Posterior vena cava (tissue), 2 donors: ENCODE measurements around the gene SZRD1. TPM values are rescaled to one million over a fixed set of nuclear protein-coding genes. Genes with fewer than 3 reads are reported as not detected.
"Not testable (repeated sequence)": the region's sequence is repeated elsewhere in the genome, so short reads cannot be mapped to it uniquely, and the experiment has no call there.

Source experiments
- DNase-seq: peaks from one replicate; pipeline ENCODE4 v3.0.0-alpha.2; 2020; ENCODE audit warnings: low spot score
- intact Hi-C, 2 donors: fragments of 100-400 bp; cut with DNase I; formaldehyde crosslinking; loops; one replicate each; pipeline versions ENCODE4 v1.14.1 to v1.14.2; 2022 to 2023
- total RNA-seq, 2 donors: library from RNA; stranded (reverse); fragmentation: NEBNext Ultra II Directional; extraction: Animal tissue kit (Norgen Biotek cat#: 25700); gene quantifications; one replicate each; pipeline ENCODE4 v1.2.1, GENCODE V29; 2021
- donor health status: DM: yes; HTN: yes; CAD: no.
- donor health status: DM: yes; HTN: yes; CAD: no.

The SZRD1 gene
- total RNA-seq, 2 donors from 2014 or later, result 115 to 167 TPM

DNA sequence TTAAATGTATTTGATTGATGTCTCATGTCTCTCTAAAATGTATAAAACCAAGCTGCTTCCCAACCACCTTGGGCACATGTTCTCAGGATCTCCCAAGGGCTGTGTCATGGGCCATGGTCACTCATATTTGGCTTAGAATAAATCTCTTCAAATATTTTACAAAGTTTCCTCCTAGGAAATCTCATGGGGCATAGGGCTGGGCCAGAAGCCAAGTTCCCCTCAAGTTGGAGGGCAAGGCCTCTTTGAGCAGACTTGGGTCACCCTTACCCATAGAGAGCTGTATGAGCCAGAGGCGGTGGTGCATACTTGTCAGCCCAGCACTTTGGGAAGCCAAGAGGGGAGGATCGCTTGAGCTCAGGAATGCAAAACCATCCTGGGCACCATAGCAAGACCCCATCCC lies 12.4 kb upstream of the SZRD1 start:
- intact Hi-C loops, result loop anchor here (10.0 kb wide), 2 partner anchors 110 to 150 kb away; no protein-coding TSS in a partner anchor
- DNase-seq, result no peak

- intact Hi-C loops, result loop anchor here (10.0 kb wide), 2 partner anchors 112 to 152 kb away; no protein-coding TSS in a partner anchor
- no peak for DNase-seq
Observed at GRCh38 chr1:16356867-16357266, 10.2 kb upstream of the SZRD1 start.

DNA sequence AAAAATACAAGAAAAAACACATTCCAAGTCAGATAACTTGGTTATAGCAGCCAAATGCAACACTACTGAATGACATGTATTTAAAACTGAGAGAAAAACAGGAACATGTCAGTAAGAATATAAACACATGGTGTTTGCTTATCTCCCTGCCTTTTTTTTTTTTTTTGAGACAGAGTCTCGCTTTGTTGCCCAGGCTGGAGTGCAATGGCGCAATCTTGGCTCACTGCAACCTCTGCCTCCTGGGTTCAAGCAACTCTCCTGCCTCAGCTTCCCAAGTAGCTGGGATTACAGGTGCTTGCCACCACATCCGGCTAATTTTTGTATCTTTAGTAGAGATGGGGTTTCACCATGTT lies 1.9 kb upstream of the SZRD1 start:
- intact Hi-C loops, result loop anchor here in 1 of 2 donors (10.0 kb wide), 1 partner anchor 290 kb away; the partner anchor contains the start of gene FAM131C

DNA sequence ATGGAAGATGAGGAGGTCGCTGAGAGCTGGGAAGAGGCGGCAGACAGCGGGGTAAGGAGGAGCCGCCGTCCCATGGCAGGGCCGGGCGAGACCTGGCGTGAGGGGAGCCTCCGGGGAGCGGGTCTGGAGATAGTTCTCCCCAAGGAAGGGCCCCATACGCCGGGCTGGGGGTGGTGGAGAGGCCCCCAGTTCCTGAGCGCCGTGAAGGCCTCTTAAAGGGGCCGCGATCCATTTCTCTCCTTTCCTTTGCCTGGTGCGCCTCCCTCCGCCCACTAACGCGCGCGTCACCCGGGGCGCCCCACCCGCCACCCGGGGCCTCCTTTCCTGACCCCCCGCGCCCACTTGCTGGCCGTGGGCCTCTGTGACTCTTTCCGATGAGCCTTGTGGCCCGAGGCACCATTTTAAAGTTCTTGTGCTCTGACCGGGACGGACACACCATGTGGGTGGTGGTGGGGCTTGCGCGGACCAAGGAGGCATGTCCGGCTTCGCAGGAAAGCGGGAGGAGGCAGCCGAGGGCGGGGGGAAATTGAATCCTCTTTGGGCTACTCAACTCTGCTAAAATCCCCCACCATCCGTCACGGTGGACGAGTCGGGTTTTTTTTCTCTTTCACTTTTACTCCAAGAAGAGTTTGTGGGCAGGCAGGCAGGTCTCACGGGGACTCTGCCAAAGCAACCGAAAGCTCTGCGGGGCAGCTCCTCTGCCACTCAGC lies 371 bp downstream of the SZRD1 start:
- DNase-seq, result peak; percentile 96
- intact Hi-C loops, result loop anchor here in 1 of 2 donors (10.0 kb wide), 1 partner anchor 293 kb away; the partner anchor contains the start of gene FAM131C

More for the DNA sequence above, 1.9 kb upstream of the SZRD1 start:
- not testable (repeated sequence) for DNase-seq

GRCh38 chr1:16367968-16368890 lies 1.2 kb downstream of the SZRD1 start:
- intact Hi-C loops, result loop anchor here in 1 of 2 donors (10.0 kb wide), 1 partner anchor 293 kb away; the partner anchor contains the start of gene FAM131C
- no peak for DNase-seq

- intact Hi-C loops, result loop anchor here in 1 of 2 donors (10.0 kb wide), 1 partner anchor 295 kb away; the partner anchor contains the start of gene FAM131C
- DNase-seq, result no peak
Observed at GRCh38 chr1:16369821-16370220, 2.8 kb downstream of the SZRD1 start.

- intact Hi-C loops, result loop anchor here in 1 of 2 donors (2.0 kb wide), 1 partner anchor 59 kb away; no protein-coding TSS in a partner anchor
- no peak for DNase-seq
Observed at GRCh38 chr1:16371725-16372124, 4.7 kb downstream of the SZRD1 start.

DNA sequence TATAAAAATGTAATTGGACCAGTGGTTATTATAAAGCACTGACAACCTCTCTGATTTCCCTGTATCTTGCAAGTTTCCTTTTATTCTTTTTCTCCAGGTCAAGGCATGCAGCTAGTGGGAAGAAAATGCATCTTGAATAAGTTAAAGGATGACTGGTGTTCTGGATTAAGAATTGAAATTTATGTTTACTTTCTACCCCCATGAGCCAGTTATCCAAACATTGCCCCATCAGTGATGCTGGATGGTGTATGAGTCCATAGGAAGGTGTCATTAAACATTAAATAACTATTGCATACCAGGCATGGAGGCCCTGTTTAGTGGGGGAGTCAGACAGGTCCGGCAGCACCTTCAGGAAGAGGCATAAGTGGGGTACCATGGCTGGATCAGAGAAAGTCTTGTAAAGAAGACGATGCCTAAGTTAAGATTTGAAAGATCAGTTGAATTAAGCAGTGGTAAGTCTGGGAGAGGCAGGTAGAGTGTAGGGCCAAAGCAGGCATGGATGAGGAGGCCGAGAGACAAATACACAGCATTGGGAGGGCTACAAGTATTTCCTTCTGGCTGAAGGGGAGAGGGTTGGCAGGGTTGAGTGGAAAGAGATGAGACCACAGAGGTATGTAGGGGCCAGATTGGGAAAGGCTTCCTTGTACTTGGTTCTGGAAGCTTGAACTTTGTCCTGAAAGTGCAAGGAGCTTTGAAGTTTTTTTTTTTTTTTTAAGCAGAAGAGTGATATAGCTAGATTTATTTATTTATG lies 5.7 kb downstream of the SZRD1 start:
- intact Hi-C loops, result loop anchor here in 1 of 2 donors (2.0 kb wide), 1 partner anchor 58 kb away; no protein-coding TSS in a partner anchor

GRCh38 chr1:16374266-16374665 lies 7.2 kb downstream of the SZRD1 start:
- DNase-seq, result no peak

More for the DNA sequence above, 5.7 kb downstream of the SZRD1 start:
- no peak for DNase-seq

GRCh38 chr1:16375521-16376340 lies 8.7 kb downstream of the SZRD1 start:
- DNase-seq, result no peak
- intact Hi-C loops, result no loop called here

More at GRCh38 chr1:16374266-16374665, 7.2 kb downstream of the SZRD1 start:
- intact Hi-C loops, result no loop called here

DNA sequence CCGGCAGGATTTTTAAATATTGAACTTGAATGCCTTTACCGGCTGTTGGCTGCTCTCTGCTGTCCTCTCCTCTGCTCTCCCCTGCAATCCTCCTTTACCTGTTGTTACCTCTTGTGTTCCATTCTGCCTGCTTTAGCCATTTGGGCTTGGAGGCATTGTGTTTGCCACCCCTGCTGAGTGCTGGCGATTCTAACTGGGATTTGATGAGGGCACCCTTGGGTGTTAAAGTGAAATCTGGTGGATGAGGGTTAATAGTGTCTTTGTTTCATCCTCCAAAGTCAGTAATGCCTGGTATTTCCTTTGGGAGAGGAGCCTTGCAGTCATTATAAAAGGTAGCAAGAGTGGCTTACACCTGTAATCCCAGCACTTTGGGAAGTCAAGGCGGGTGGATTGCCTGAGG lies 9.9 kb downstream of the SZRD1 start:
- intact Hi-C loops, result no loop called here

DNA sequence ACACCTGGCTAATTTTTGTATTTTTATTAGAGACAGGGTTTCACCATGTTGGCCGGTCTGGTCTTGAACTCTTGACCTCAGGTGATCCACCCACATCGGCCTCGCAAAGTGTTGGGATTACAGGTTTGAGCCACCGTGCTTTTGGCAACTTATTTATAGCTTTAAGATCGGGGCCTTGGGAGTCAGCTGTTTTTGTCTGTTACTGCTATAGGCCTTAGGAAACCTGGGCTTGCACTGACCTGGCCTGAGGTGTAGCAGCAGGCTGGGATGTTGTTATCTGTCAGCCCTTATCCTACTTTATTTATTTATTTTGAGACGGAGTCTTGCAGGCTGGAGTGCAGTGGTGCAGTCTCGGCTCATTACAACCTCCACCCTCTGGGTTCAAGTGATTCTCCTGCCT lies 11.4 kb downstream of the SZRD1 start:
- intact Hi-C loops, result no loop called here
- no peak for DNase-seq

More for the DNA sequence above, 9.9 kb downstream of the SZRD1 start:
- no peak for DNase-seq

GRCh38 chr1:16380868-16381267 lies 13.8 kb downstream of the SZRD1 start:
- no peak for DNase-seq
- intact Hi-C loops, result no loop called here

GRCh38 chr1:16383888-16384287 lies 16.8 kb downstream of the SZRD1 start:
- intact Hi-C loops, result no loop called here
- no peak for DNase-seq

DNA sequence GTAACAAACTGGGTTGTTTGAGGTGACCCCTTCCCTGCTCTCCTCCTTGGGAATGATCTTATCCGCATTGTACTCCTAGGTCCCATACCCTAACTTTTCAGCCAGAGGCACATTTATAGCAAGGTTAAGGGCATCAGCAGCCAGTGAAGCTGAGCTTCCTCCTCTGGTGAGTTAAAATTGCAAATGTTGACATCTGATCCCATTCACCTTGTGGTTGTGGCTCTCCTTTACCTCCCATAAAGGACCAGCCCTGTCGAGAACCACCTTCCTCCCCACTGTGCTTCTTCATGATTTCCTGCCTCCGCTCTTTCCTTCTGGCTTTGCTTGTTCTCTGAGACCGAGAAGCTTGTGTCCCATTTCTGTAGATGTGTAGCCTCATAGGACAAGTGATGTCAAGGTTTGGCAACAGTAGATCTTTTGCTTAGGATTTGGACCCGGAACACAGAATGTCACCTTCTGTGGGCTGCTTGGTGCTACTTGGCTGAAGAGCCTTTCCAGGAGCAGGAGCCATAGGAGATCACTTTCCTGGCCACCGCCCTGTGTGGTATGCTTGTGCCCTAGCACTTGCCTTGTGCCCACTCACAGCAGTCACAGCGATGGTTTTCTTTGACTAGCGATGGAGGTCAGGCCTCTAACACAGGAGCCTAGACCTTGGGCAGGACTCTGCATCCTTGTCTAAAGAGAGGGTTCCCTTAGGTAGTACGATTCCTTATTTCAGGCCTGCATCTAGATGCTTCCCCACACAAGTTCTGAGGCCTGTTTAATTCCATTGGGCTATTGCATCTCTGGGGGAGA lies 18.8 kb downstream of the SZRD1 start:
- DNase-seq, result no peak
- intact Hi-C loops, result no loop called here

DNA sequence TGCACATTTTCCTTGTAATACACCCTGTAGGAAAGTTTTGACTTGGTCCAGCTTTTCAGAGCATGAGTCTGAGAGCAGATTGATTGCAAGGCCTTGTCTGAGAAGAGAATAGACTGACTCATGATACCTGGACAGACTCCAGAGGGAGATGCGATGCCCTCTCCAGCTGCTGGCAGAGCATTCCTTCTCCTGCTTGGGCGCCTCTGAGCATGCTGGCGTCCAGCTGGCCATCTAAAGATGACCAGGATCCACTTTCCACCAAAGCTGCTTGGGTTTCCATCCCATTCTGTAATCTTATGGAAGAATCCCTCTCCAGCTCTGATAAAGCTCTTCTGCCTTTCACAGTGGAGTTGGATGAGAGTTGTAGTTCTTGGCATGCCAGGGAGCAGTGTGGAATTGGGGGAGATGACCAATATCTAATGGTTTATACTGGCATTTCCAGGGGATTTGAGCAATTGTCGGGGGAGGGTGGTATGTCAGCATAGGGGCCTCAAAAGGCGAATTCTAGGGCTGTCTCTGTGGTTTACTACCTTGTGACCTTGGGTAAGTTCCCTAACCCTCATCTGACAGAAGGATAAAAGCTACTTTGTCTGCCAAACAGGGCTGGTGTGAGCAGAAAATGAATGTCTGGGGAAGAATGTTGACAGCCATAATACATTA lies 19.5 kb downstream of the SZRD1 start:
- intact Hi-C loops, result no loop called here

More for the DNA sequence above, 19.5 kb downstream of the SZRD1 start:
- DNase-seq, result no peak
